ENCODE measurements around the gene LLGL2. TPM values are rescaled to one million over a fixed set of nuclear protein-coding genes. Genes with fewer than 3 reads are reported as not detected.

Gene LLGL2
- total and polyA plus RNA-seq, 8 donors = 72.3 to 565 (median 174) TPM

DNA sequence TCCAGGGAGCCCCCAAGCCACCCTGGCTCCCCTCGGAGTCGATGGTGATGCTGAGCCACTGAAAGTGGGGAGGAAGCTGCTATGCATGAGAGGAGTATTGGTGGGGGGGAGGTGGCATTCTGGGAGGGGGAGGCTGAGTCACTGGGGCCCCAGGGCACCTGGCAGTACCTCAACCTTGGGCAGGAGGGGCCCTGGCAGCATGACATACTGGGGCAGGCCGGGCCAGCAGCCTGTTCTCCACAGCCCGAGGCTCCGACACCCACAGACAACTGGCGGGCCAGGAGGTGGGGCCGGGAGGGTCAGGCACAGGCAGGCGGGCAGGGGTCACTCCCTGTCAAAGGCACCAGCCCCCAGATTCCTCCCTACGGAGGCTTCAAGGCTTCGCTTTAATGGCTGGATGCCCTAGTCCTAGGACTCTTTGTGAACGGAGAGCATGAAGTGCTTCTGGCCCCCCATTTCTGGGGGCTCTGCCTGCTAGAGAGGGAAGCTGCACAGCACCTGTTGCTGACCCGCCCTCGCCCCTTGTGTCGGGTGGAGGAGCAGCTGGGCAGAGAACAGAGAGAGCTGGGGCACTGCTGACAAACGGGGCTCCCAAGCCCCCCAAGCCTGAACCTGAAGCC, 11.1 kb upstream of the LLGL2 start:
- intact Hi-C loops (cut with DNase I; ENCODE audit: low total_unique reads) = no loop called here
- Histone ChIP-seq H3K36me3 (peaks cover 2 to 13% (median 6%) of the 10 kb centered on the region in 4 donors), H3K27me3 (peaks cover 0 to 9% (median 0%) of the 10 kb centered on the region in 3 donors), H3K9me3 (no peaks in the 10 kb centered on the region), H3K27ac (peak overlapping the region; percentile 89 to 94 (median 92)), H3K4me1 (peaks cover 57 to 94% (median 76%) of the 10 kb centered on the region in 4 donors), H3K4me3 (peak overlapping the region; percentile 75 to 98 (median 90))
- 7 to 30% (median 12%) methylated on average over 7 to 15 of the region's 15 CpGs for WGBS, 5 donors
- no peak for TF ChIP-seq EP300 (IDR thresholded peaks at IDR 0.05)
- TF ChIP-seq POLR2AphosphoS5 (IDR thresholded peaks at IDR 0.05) = peak in 1 of 3 donors; percentile 18
- peak in 1 of 2 donors; percentile 69 for DNase-seq

GRCh38 chr17:75514919-75515495, 10.5 kb upstream of the LLGL2 start:
- DNase-seq = peak in 1 of 2 donors; percentile 72
- peaks cover 5 to 19% (median 10%) of the 10 kb centered on the region in 4 donors for H3K36me3 ChIP-seq

DNA sequence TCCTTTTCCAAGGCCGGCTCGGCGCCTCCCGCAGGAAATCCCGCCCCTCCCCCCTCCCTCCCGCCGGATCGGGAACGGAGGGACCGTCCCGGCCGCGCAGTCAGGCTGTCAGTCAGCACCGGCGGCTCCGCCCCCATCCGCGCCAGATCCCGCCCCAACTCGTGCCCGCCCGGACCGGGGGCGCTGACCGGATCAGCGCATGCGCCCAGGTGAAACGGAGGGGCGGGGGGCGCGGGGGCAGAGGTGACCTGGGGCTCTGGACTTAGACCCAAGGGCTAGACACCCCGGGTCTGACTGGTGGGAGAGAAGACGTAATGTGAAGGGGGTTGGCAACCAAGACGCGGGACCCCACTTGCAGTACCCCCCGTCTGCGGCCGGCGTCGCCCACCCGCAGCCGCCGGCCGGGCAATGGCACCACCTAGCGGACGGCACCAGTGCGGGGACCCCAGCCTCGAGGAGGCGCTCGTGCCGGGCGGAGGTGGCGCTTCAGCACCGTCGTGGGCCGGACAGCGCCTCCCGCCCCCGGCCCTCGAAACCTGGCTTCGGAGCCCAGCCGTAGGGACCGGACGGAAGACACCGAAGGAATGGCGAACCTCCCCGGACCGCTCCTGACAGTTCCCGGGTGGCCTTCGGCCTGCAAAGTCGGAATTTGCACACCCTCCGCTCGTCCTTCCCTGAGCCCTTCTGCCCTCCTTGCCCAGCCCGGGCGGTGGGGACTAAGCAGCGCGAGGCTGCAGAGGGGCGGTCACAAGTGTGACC, 9.8 kb upstream of the LLGL2 start, which contains the start of gene CASKIN2:
Gene CASKIN2 (minus strand): TSS at position 42 of the 759 bp plus-strand sequence. CDS start 1,733 bp downstream, outside the sequence.
- H3K36me3 ChIP-seq = peaks cover 5 to 20% (median 16%) of the 10 kb centered on the region in 4 donors
- peaks cover 52 to 83% (median 67%) of the 10 kb centered on the region in 4 donors for H3K4me1 ChIP-seq
- peak; percentile 97 to 98 for DNase-seq
- WGBS, 5 donors = 0 to 1% (median 0%) methylated on average over 4 to 78 of the region's 78 CpGs
- peak within 1 kb of the TSS; percentile 75 to 98 (median 90) for H3K4me3 ChIP-seq
- TF ChIP-seq, protein P1, sequence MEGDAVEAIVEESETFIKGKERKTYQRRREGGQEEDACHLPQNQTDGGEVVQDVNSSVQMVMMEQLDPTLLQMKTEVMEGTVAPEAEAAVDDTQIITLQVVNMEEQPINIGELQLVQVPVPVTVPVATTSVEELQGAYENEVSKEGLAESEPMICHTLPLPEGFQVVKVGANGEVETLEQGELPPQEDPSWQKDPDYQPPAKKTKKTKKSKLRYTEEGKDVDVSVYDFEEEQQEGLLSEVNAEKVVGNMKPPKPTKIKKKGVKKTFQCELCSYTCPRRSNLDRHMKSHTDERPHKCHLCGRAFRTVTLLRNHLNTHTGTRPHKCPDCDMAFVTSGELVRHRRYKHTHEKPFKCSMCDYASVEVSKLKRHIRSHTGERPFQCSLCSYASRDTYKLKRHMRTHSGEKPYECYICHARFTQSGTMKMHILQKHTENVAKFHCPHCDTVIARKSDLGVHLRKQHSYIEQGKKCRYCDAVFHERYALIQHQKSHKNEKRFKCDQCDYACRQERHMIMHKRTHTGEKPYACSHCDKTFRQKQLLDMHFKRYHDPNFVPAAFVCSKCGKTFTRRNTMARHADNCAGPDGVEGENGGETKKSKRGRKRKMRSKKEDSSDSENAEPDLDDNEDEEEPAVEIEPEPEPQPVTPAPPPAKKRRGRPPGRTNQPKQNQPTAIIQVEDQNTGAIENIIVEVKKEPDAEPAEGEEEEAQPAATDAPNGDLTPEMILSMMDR (IDR thresholded peaks at IDR 0.05) = peak in 6 of 7 experiments; percentile 23 to 97 (median 94)
- TF ChIP-seq POLR2AphosphoS5 (IDR thresholded peaks at IDR 0.05) (peak in 2 of 3 donors; percentile 34 to 75), EP300 (IDR thresholded peaks at IDR 0.05) (no peak), POLR2A (IDR thresholded peaks at IDR 0.05) (no peak)
- intact Hi-C loops (cut with DNase I; ENCODE audit: low total_unique reads) = no loop called here
- H3K27me3 ChIP-seq = peaks cover 0 to 9% (median 0%) of the 10 kb centered on the region in 3 donors
- H3K27ac ChIP-seq = peak within 1 kb of the TSS; percentile 89 to 94 (median 92)
- no peaks in the 10 kb centered on the region for H3K9me3 ChIP-seq

More at GRCh38 chr17:75514919-75515495, 10.5 kb upstream of the LLGL2 start:
- intact Hi-C loops (cut with DNase I; ENCODE audit: low total_unique reads) = no loop called here
- WGBS, 5 donors = 0 to 8% (median 2%) methylated on average over 4 to 50 of the region's 50 CpGs
- no peaks in the 10 kb centered on the region for H3K9me3 ChIP-seq
- peaks cover 0 to 9% (median 0%) of the 10 kb centered on the region in 3 donors for H3K27me3 ChIP-seq
- H3K4me1 ChIP-seq = peaks cover 53 to 89% (median 71%) of the 10 kb centered on the region in 4 donors
- TF ChIP-seq POLR2AphosphoS5 (IDR thresholded peaks at IDR 0.05) (no peak), POLR2A (IDR thresholded peaks at IDR 0.05) (no peak), EP300 (IDR thresholded peaks at IDR 0.05) (no peak)
- TF ChIP-seq, protein P1 (IDR thresholded peaks at IDR 0.05) = no peak
- peak overlapping the region; percentile 75 to 98 (median 90) for H3K4me3 ChIP-seq
- peak overlapping the region; percentile 89 to 94 (median 92) for H3K27ac ChIP-seq

- H3K9me3 ChIP-seq = no peaks in the 10 kb centered on the region
- peaks cover 50 to 77% (median 61%) of the 10 kb centered on the region in 4 donors for H3K4me1 ChIP-seq
- TF ChIP-seq EP300 (IDR thresholded peaks at IDR 0.05) (no peak), POLR2AphosphoS5 (IDR thresholded peaks at IDR 0.05) (peak in 2 of 3 donors; percentile 7 to 20), POLR2A (IDR thresholded peaks at IDR 0.05) (no peak)
- TF ChIP-seq, protein P1 (IDR thresholded peaks at IDR 0.05) = no peak
- intact Hi-C loops (cut with DNase I; ENCODE audit: low total_unique reads) = no loop called here
- peaks cover 0 to 9% (median 0%) of the 10 kb centered on the region in 3 donors for H3K27me3 ChIP-seq
- WGBS, 5 donors = 0 to 1% (median 0%) methylated on average over 14 to 44 of the region's 45 CpGs
- peak within 1 kb of the TSS; percentile 75 to 98 (median 90) for H3K4me3 ChIP-seq
- H3K27ac ChIP-seq = peak within 1 kb of the TSS; percentile 89 to 94 (median 92)
- peaks cover 5 to 25% (median 20%) of the 10 kb centered on the region in 4 donors for H3K36me3 ChIP-seq
- peak; percentile 96 to 98 for DNase-seq
Observed at GRCh38 chr17:75516255-75516618, 9.3 kb upstream of the LLGL2 start, which contains the start of gene TSEN54. TSS of gene TSEN54 (plus strand) at chr17:75516528. CDS start at chr17:75516561, 33 bp downstream.

All from stomach (tissue), 9 donors.